Measurements from ENCODE around the gene GRK3. TPM values are rescaled to one million over a fixed set of nuclear protein-coding genes. Genes with fewer than 3 reads are reported as not detected.

GRK3 gene
- total and polyA plus RNA-seq, 2 of the 4 experiments (the other 2 are of a cell fraction) = 0.58 to 1.6 TPM

DNA sequence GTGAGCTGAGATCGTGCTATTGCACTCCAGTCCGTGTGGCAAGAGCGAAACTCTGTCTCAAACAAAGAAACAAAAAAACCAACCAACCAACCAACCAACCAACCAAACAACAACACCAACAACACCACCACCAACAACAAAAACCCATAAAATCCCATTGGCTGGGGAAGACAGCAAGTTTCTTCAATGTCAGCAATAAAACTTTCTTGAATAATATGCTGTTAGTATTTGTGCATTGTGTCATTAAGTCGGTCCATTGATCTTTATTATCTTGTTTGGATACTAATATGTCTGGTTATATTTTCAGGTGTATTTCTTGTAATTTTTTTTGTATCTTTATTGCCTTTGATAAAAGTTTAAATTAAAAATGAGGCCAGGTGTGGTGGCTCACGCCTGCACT, 9.4 kb downstream of the GRK3 start:
- in situ Hi-C loops (cut with MboI; ENCODE audit: low sequenced_read_pairs) = no loop called here
- ATAC-seq (ENCODE audit: low read depth) = no peak
- peaks cover 5% of the 10 kb centered on the region; the same call in 1 of the 2 replicates for H3K27me3 ChIP-seq (ENCODE audit: control insufficient read depth, insufficient read depth, low read length)

More for the DNA sequence above, 9.4 kb downstream of the GRK3 start:
- no peaks in the 10 kb centered on the region for H3K36me3 ChIP-seq (ENCODE audit: control insufficient read depth, insufficient read depth, low read length)
- H3K27ac ChIP-seq (ENCODE audit: insufficient read depth, low read length) = no peak overlapping the region
- no peaks in the 10 kb centered on the region for H3K9me1 ChIP-seq (ENCODE audit: insufficient read depth, low read length)
- no peak overlapping the region for H3K4me2 ChIP-seq (ENCODE audit: low read depth, low read length)
- no peak overlapping the region for H2AK9ac ChIP-seq (replicated peaks; ENCODE audit: low read depth, low read length, poor library complexity)
- no peak for DNase-seq
- H4K5ac ChIP-seq (ENCODE audit: low read depth, low read length) = no peak overlapping the region
- no peaks in the 10 kb centered on the region for H3K79me1 ChIP-seq (ENCODE audit: low read depth in 1 of 2, low read length in 2 of 2)
- H2BK120ac ChIP-seq (ENCODE audit: low read depth, low read length) = no peak overlapping the region
- no peak overlapping the region for H3K18ac ChIP-seq (ENCODE audit: low read depth, low read length)
- H4K20me1 ChIP-seq (ENCODE audit: insufficient read depth, low read length) = no peaks in the 10 kb centered on the region
- intact Hi-C loops (cut with micrococcal nuclease) (no loop called here), dilution Hi-C loops (cut with HindIII; ENCODE audit: low sequenced_read_pairs, unreplicated experiment) (no loop called here)
- H3K9me3 ChIP-seq (ENCODE audit: control insufficient read depth, insufficient read depth, low read length) = 0 out of 2 replicates have a peak, but pooled peaks cover 2% of the 10 kb centered on the region
- no peak overlapping the region for H3K56ac ChIP-seq (ENCODE audit: extremely low read depth, insufficient read depth, low read length)
- no peak overlapping the region for H3K4me3 ChIP-seq (ENCODE audit: insufficient read depth, low read depth, low read length)
- no peak overlapping the region for H3K9ac ChIP-seq (ENCODE audit: low read depth, low read length)
- H3K14ac ChIP-seq (replicated peaks; ENCODE audit: low read depth, low read length) = no peak overlapping the region
- H2BK5ac ChIP-seq (ENCODE audit: low read depth, low read length, poor library complexity, severe bottlenecking) = no peak overlapping the region
- no CpG with 5 or more reads among the region's 5 CpGs for WGBS, 2 experiments (ENCODE audit: extremely low coverage in 2 of 2, insufficient read length in 1 of 2)
- no peak overlapping the region for H2AFZ ChIP-seq (replicated peaks; ENCODE audit: low read length, poor library complexity)
- H2BK20ac ChIP-seq (ENCODE audit: low read depth, low read length) = no peak overlapping the region
- ChIA-PET POLR2A (ENCODE audit: unreplicated experiment) (no interaction called here), CTCF (no interaction called here)
- H3K23ac ChIP-seq (ENCODE audit: low read depth, low read length) = no peak overlapping the region
- H2AK5ac ChIP-seq (ENCODE audit: low read depth, low read length) = no peak overlapping the region
- no peak overlapping the region for H2BK15ac ChIP-seq (ENCODE audit: low read depth, low read length)
- BruUV-seq (replicated peaks) = no TSS peak
- no peak overlapping the region for H3K4ac ChIP-seq (ENCODE audit: low read depth, low read length)
- no peak overlapping the region for H4K8ac ChIP-seq (ENCODE audit: low read depth in 2 of 2, low read length in 2 of 2)
- H3K4me1 ChIP-seq (ENCODE audit: control insufficient read depth, insufficient read depth, low read length) = no peaks in the 10 kb centered on the region
- no peak overlapping the region for H4K91ac ChIP-seq (ENCODE audit: insufficient read depth, low read depth, low read length)
- TF ChIP-seq MAZ (IDR thresholded peaks at IDR 0.05; ENCODE audit: borderline replicate concordance, low read depth, low read length) (no peak), BHLHE40 (IDR thresholded peaks at IDR 0.05; ENCODE audit: low read depth, low read length) (no peak), CHD1 (IDR thresholded peaks at IDR 0.05; ENCODE audit: low read depth, low read length) (no peak), USF2 (IDR thresholded peaks at IDR 0.05; ENCODE audit: low read depth, low read length) (no peak), MAFK (IDR thresholded peaks at IDR 0.05; ENCODE audit: low read depth, low read length) (peak; percentile 47; the same call in 1 of the 2 replicates), RCOR1 (IDR thresholded peaks at IDR 0.05; ENCODE audit: insufficient replicate concordance, low read length) (no peak)

Measured in IMR-90 (cell line).